ENCODE results near the gene GRHPR.

GRCh38 chr9:37424204-37424685, 1.7 kb downstream of the GRHPR start:
- TF ChIP-seq CTCF (conservative IDR thresholded peaks at IDR 0.05 in 1 of 2, IDR thresholded peaks at IDR 0.05 in 1 of 2; ENCODE audit: extremely low read depth in 1 of 2, insufficient read depth in 1 of 2, low read depth in 1 of 2, low read length in 2 of 2) (no peak), EZH2 (IDR thresholded peaks at IDR 0.05; ENCODE audit: borderline replicate concordance, low read length) (no peak)
